WI38 (cell line): Measurements from ENCODE around the gene ESRRB.

Source experiments
- H3K4me3 ChIP-seq: 2 replicates; pipeline ENCODE4 v1.5.1; 2011; ENCODE audit warnings: low read depth, mild to moderate bottlenecking, control low read depth, low read length
- CTCF ChIP-seq: IDR thresholded peaks from 2 replicates; pipeline ENCODE4 v1.5.1; 2012; ENCODE audit warnings: low read depth, mild to moderate bottlenecking, control low read depth, low read length

ESRRB gene

DNA sequence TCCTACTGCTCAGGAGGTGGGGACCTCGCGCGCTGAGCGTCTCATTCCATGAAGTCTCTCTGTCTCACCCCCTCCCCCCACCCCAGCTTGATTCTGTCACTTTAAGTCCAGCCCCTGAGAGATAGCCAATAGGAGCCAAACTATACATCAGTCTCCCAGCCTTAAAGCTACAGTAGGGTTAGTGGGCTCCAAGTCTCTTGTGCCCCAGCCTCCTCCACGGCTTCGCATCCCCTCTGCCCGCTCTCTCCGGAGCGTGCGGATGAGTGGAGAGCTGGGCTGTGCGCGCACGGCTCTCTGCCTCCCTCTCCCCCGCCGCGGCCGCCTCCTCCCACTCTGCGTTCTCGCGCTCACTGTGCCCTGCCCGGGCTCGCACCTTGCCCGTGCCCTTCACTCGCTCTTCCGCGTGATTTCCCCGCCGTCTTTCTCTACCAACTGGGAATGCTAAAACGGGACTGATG lies at the start of gene ESRRB:
Gene ESRRB, plus strand, starts transcription at position 191 of the 458 bp plus-strand sequence. Its CDS starts 265 bp downstream, at position 456.
- H3K4me3 ChIP-seq: no peak within 1 kb of the TSS
- no peak for TF ChIP-seq CTCF

DNA sequence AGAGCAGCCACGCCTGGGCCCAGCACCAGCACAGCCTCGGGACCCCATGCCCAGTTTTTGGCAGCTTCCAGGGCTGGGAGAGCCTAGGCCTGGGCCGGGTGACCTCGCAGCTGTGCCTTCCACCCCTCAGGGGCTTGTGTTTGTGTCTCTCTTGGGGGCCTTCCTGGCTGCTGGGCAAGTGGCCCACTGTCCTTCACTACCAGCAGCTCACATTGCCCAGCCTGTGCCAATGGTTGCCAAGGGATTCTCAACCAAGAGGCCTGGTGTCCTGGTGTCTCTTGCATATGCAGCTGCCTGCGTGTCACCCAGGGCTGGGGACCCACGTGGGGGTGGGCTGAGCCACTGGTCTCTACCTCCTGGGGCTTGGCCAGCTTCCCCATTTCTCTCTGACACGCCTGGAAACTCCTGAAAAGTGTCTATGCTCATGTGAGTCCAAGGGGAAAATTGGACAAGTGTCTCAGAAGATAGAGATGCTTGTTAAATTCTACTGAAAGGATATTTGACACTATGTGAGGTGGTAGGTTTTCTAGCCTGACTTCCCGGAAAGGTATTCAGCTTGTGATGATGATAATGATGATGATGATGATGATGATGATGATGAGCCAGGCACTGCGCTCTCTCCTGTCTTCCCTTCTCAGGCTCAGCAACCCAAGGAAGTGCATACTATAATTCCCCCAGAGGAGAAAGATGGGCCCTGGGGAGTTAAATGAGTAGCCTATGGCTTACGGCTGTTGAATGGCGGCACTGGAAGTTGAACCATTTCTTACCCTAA lies 48.8 kb upstream of the ESRRB start:
- no peak for TF ChIP-seq CTCF
- no peak overlapping the region for H3K4me3 ChIP-seq

GRCh38 chr14:76328457-76329137 lies 47.3 kb upstream of the ESRRB start:
- H3K4me3 ChIP-seq: no peak overlapping the region
- no peak for TF ChIP-seq CTCF

DNA sequence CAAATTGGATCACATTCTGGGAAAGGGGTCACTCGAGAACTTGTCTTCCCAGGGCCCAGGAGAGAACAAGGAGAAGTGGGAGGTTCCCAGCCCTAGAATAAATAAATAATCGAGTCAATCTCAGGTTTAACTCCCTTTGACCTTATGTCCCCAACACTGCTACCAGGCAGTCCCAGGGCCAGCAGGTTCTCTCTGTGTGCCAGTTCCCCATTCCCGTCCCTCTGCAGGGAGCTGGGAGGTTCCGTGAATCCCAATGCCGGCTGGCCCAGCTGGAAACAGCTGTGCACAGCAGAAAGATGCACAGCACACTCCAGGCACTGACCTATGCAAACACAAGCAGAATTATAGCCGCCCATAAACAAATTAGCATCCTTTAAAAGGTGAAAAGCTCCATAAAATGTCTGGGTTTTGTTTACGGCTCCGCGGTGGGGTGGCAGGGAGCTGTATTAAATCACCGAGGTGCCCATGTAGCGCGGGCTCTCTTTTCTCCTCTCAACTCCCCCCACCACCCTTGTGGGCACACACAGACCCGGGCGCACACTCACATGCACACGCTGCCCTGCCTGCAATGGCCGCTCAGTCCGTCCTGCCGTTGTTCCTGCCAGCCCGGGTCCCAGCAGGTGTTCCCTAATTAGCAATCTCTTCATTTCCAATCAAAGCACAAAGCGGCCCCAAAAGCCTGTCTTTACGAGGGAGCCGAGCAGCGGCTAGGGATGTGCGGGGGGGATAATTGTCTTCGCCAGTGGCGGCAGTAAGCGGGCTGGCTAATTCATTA lies 46.6 kb upstream of the ESRRB start:
- no peak overlapping the region for H3K4me3 ChIP-seq
- no peak for TF ChIP-seq CTCF

DNA sequence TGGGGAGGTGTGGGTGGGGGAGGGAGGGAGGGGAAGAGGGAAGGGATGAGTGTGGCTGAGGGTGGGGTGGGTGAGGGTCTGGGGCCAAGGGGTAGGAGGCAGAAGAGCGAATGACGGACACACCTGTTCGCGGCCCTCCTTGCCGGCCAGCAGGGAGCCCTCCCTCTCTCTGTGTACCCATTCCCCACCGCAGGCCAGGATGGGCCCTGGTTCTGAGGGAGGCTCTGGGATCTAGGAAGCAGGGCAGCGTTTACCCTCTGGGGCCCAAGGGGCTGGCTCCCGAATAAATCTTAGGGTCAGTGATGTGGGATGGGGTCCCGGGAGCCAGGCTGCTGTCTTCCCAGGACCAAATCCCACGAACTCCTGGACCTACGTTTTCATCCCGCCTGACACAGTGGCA lies 46.0 kb upstream of the ESRRB start:
- TF ChIP-seq CTCF: no peak
- no peak overlapping the region for H3K4me3 ChIP-seq

GRCh38 chr14:76330411-76331327 lies 45.3 kb upstream of the ESRRB start:
- no peak for TF ChIP-seq CTCF

More at GRCh38 chr14:76330411-76331327, 45.3 kb upstream of the ESRRB start:
- no peak overlapping the region for H3K4me3 ChIP-seq
